ENCODE data around the gene VEGFB.

VEGFB gene

GRCh38 chr11:64211181-64211872 lies 23.1 kb upstream of the VEGFB start:
- no peak for DNase-seq

DNA sequence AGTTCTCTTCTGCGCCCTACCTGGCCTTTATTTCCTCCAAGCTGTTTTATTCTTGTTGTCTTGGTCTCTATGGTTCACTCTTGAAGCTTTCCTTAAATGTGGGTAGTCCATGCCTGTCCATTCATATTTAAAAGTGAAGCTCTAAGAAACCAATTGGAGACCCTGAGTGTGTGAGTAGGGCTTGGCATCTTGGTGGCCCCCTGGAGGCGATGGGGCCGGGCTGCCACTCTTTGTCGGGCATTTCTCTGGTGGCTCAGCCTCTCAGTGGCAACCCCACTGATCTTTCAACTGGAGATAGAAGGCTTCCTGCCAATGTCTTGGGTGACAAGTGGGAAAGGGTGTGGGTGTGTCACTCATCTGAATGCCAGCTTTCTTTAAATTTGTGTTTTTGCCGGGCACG lies 17.5 kb upstream of the VEGFB start:
- no peak for DNase-seq

DNA sequence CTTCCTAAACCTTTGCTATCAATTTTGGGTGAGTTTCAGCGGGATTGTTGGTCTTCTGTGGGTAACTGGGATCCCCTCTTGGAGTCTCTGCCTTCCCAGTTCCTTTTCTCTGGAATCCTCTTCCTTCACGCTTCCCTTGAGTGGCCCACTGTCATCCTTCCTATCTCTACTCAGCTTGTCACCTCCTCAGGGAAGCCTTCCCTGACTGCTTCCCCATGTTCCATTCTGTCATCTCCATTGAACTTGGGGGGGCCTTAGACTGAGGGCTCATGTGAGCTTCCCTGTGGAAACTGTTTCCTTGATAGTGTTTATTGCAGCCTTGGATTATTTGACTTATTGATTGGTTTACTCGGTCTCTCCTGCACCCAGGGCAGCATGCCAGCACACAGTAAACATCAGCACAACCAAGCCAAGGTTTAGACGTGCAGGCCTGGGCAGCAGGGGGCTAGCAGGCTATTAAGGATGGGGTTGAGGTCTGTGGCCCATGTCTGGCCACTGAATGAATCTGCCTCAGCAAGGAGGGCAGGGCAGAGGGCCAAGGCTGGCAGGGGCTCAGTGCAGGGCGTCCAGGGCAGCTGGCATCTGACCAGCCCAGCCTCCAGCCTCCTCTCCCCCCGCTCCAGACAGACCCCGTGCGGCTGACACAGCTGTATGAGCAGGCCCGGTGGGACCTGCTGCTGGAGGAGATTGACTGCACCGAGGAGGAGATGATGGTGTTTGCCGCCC lies 15.6 kb upstream of the VEGFB start:
- DNase-seq, result no peak

DNA sequence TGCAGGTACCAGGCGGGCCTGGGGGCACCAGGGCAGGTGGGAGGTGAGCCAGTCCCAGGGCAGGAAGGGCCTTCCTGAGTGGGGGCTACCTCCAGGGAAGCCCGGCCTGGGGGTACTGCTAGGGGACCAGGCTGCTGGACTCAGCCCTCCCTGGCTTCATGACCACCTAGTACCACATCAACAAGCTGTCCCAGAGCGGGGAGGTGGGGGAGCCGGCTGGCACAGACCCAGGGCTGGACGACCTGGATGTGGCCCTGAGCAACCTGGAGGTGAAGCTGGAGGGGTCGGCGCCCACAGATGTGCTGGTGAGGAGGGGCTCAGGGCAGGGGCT lies 15.1 kb upstream of the VEGFB start:
- DNase-seq, result no peak

GRCh38 chr11:64219755-64220154 lies 14.6 kb upstream of the VEGFB start:
- no peak for DNase-seq

GRCh38 chr11:64220271-64220670 lies 14.1 kb upstream of the VEGFB start:
- no peak for DNase-seq

GRCh38 chr11:64220798-64221197 lies 13.6 kb upstream of the VEGFB start:
- no peak for DNase-seq

GRCh38 chr11:64222651-64223000 lies 11.8 kb upstream of the VEGFB start:
- DNase-seq, result no peak

GRCh38 chr11:64223001-64223651 lies 11.3 kb upstream of the VEGFB start:
- DNase-seq, result no peak

GRCh38 chr11:64224151-64224890 lies 10.1 kb upstream of the VEGFB start:
- no peak for DNase-seq

DNA sequence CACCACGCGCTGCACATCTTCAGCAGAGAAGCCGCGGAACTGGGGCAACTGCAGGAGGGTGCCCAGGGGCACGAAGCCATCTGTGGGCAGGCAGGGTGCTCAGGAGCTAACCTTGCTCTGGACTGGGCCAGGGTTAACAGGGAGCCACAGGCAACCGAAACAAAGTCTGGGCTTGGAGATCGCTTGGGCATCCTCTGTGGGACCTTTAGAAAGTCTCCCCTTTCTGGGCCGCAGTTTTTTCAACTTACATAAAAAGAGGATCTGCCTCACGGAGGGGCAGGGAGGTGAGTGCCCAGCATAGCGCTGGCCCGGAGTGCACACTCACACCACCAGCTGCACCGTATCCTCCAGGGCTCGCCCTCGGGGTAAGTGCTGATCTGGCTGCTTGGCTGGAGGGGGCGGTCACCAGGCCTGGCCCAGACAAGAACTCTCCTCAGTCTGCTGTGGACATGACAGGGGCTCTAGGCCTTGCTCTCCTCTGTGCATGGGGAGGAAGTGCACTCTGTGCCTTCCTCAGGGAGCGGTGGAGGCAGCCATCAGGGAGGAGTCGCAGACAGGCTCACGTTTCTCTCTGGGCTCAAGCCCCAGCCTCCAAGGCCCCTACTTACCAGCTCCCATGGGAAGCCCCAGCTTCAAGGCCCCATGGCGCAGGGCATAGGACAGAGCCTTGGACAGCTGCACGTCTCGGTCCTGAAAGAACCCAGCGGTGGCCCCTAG lies 9.3 kb upstream of the VEGFB start:
- no peak for DNase-seq

DNA sequence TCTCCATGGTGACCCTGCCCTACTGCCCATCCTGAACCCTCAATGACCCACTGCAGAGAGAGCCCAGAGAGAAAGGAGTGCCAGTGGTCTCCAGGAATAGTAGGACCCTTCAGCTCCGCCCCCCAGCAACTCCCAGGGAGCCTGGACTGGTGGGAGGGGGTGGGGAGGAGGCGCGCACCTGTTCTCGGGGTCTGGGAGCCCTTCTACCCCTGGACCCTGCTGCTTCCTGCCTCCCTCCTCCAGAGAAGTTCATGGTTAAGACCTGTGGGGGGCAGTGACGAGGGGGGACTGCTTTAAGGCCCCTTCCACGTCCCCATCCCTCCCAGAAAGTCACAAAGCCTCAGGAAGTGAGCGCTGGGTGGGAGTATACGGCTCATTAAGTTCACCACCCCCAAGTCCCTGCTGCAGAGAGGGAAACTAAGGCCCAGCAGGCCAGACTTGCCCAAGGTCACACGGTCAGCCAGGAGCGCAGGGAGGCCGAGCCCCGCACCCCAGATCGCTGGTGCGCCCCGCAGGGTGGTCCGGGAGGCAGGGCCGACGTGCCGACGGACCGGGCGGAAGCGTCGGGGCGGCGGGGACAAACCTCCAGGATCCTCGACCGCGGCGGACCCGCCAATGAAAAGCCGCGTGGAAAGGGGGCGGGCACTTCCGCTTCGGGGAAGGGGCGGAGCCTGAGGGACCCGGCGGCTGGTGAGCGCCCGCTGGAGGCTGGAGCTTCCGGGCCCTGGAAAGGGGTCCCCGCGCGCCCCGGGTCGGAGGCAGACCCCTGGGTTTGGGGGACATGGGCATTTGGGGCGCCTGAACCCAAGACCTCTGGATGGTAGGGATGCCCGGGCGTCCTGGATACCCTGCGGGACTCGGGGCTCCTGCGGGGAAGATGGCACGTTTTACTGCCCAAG lies 8.5 kb upstream of the VEGFB start, which contains the start of the genes NUDT22 and TRPT1:
NUDT22 (plus strand) TSS at position 667 of the 899 bp plus-strand sequence. CDS start 379 bp downstream, outside the sequence.
TRPT1 (minus strand) TSS at position 579 of the 899 bp plus-strand sequence; CDS start at position 253, 326 bp downstream.
- DNase-seq, result peak; percentile 87

GRCh38 chr11:64226507-64227051 lies 7.8 kb upstream of the VEGFB start:
- peak; percentile 52 for DNase-seq

- no peak for DNase-seq
Measured at GRCh38 chr11:64227405-64227956, 6.9 kb upstream of the VEGFB start.

DNA sequence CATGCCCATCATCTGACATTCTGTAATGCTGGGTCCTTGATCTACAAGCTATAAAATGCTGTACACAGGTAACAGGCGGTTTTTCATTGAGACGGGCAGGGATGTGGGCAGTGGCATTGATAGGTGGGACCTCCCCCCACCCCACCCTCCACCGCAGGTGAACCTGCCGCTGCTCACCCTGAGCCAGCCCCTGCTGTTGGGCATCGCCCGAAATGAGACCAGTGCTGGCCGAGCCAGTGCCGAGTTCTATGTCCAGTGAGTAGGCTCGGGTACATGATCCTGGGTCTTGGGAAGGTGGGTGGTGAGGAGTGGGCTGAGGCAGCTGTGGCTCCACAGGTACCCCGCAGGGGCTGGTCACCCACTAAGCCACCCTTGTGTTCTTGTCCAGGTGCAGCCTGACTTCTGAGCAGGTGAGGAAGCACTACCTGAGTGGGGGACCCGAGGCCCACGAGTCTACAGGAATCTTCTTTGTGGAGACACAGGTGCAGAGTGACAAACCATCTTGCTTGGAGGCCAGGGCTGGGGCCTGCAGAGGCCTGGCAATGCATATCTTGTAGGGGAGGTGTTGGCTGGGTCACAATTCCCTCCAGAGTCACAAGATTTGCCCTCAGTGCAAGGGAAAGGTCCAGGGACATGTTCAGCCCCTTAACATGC lies 5.2 kb upstream of the VEGFB start:
- no peak for DNase-seq

DNA sequence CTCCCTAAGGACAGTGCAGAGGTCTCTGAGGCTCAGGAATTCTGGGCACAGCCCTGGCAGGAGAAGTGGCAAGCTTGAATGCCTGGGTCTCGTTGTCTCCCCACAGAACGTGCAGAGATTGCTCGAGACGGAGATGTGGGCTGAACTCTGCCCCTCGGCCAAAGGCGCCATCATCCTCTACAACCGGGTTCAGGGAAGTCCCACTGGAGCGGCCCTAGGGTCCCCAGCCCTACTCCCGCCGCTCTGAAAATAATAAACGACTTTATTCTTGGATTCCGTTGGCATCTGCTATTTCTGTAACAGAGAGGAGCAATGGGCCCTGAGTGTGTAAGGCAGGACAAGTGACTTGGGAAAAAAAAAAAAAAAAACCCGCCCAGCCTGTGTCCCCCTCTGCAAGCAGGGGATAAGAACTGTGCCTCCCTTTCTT lies 4.6 kb upstream of the VEGFB start:
- DNase-seq, result no peak

DNA sequence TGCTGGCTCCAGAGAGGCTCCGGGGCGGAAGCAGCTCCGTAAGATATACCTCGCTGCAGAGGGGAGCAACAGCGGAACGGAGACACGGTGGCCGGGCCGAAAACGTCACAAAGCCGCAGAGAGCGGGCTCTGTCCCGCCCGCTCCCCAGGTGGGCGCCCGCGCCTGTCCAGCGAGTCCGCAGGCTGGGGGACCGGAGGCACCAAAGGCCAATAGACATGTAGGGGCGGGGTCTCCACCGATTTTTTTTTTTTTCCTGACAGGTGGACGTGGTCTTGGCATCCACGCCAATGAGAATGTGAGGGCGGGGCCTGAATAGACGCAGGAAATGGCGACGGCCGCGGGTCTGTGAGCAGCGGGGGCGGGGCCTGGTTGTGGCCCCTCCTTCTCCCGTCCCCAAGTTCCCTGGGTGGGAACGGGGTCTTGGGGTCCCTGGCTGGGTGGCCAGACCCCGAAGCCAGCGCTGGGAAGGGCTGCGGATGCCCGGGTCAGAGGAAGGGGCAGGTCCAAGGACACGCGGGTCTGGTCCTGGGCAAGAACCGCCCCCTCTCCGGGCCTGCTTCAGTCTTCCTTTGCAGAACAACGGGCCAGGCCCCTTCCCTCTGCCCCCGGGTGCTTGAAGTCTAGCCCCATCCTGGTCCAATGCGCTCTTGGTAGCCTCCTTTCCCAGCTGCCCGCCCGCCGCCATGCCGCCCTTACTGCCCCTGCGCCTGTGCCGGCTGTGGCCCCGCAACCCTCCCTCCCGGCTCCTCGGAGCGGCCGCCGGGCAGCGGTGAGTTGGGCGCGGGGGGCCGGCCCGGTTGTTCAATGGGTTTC lies 4.0 kb upstream of the VEGFB start, which contains the start of gene DNAJC4:
DNAJC4 (plus strand) TSS at position 378 of the 814 bp plus-strand sequence; CDS start at position 685, 307 bp downstream.
- DNase-seq, result peak; percentile 87

DNA sequence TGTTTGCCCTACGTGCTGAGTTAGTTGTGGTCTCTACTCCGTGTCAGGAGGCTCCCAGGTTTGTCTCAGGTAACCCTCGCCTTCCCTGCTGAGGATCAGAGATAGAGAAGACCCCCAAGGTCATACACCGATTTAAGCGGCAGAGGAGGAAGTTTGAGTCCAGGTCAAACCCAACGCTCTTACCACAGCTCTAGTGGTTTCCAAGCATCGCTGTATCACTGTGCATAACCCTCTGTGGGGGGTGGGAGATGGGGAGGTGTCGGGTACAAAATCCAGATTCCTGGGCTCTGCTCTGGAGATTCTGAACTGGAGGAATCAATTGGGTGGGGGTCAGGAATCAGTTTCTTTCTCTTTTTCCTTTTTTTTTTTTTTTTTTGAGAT lies 3.4 kb upstream of the VEGFB start:
- DNase-seq, result no peak

- DNase-seq, result no peak
Measured at GRCh38 chr11:64231546-64231945, 2.8 kb upstream of the VEGFB start.
